Measurements from ENCODE around the gene SRSF1.
A peak's percentile ranks its signal among the peaks of the same experiment; 100 is the strongest.
"Not testable (repeated sequence)": the region's sequence is repeated elsewhere in the genome, so short reads cannot be mapped to it uniquely, and the experiment has no call there.

The SRSF1 gene

DNA sequence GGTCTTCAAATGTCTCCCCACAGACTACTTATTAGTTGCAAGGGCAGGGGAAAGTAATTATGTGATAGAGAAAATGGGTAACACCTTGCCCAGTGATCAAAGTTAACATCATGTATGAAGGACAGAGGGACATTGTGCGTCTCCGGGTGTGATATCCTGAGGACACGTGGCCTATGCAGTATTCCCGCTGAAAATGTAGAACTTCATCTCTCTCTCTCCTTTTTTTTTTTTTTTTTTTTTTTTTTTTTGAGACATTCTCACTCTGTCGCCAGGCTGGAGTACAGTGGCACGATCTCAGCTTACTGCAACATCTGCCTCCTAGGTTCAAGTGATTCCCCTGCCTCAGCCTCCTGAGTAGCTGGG is 43.9 kb downstream of the SRSF1 start:
- no peak for DNase-seq

DNA sequence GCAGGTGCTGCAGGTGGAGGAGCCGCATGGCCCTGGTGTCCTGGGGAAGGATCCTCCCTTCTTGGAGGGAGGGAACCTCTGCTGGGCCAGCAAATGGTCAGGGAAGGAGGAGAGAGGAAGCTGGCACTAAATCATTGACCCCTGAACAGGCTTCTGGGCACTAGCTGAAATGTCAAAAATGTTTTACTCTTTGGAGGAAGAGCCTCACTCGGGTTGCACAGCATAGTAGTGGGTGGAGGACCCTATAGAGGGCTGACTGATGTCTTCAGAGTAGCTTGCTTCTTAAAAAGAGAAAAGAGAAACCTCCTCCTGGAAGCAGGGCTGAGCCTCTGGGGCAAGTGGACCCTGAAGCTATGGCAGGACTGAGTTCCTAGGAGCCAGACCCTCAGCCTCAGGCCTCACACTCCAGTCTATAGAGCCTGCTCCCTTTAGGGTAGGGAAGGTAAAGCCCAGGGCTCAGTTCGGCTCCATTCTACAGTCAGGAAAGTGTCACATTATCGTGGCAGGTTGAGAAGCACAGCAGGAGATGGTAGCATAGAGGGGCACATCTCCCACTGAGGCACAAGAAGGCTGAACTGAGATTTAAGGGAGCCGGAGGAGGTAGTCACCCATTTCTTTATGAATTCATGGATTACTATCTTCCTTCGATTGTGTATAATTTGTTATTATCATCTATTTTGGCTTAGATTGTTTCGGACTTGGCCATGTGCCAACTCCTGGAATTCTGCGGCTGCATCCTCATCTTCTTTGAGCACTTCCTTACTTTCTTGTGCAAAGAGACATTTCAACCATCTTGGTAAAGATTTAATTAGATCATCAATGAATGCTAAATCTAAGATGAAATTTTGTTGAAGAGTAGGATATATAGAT is 44.5 kb downstream of the SRSF1 start:
- no peak for DNase-seq

DNA sequence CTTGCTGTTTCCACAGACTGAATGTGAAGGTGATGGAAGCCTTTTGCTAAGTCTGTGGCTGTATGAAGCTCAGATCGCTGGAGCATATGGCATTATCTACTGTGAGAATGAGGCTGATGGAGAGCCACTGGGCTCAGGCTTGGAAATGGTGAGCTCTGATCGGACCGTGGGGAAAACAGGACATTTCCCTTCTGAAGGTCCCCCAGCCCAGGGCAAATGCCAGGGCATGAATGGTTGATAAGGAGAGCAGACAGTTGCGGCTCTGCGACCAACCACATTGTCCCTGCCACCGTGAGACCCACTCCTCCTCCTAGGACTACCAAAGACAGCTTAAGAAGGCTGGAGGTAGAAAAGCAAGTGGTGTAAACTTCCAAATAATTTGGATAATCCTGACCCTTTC is 47.1 kb downstream of the SRSF1 start:
- DNase-seq = no peak

DNA sequence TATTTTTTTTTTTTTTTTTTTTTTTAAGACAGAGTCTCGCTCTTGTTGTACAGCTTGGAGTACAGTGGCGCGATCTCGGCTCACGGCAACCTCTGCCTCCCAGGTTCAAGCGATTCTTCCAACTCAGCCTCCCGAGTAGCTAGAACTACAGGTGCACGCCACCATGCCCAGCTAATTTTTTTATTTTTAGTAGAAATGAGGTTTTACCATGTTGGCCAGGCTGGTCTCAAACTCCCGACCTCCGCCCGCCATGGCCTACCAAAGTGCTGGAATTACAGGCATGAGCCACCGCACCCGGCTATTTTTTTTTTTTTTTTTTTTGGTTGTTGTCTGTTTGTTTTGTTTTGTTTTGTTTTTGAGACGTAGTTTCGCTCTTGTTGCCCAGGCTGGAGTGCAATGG is 48.7 kb downstream of the SRSF1 start:
- DNase-seq = not testable (repeated sequence)

DNA sequence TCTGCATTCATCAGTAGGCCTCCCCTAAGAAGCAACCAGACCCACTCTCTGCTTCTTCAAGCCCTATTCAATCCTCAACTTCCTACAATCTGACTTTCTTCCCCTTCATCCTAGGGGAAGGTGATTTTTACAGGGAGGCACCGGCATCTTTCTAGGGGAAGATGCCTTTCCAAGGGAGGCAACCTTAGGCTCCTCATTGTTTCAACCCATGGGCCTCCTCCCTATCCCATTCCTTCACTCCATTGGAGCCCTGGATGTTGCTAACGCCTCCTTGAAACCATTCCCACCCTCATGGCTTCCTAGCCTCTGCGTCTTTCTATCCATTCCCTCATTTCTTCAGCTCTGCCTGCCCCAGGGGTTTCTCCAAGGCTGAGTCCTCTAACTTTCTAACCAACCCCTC is 49.2 kb downstream of the SRSF1 start:
- no peak for DNase-seq

DNA sequence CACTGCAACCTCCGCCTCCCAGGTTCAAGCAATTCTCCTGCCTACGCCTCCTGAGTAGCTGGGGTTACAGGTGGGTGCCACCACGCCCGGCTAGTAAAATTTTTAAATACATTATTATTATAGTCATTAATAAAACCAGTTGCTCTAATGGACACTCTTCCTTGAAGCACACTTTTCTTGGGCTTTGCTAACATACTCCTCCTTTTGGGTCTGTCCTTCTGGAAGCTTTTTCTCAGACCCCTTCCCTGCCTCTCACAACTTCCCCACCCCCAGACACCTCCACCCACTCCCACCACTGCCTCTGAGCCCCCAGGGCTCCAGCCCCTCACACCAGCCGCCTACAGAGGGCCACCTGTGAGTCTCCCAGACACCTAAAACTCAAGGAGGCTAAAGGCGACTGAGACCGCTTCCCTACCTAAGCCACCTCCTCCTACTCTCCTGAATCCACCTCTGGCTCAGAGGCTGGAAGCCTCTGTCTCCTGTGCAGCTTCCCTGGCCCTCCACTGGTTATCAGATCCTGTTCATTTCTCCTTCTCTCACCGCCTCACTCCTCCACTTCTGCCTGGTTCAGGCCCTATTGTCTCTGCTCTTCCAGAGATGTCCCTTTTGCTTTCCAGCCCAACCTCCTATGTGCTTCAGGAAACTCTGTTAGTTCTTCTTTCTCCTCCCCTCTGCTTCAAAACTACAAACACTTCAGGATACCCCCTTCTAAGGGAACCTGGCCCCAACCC is 49.8 kb downstream of the SRSF1 start:
- no peak for DNase-seq

DNA sequence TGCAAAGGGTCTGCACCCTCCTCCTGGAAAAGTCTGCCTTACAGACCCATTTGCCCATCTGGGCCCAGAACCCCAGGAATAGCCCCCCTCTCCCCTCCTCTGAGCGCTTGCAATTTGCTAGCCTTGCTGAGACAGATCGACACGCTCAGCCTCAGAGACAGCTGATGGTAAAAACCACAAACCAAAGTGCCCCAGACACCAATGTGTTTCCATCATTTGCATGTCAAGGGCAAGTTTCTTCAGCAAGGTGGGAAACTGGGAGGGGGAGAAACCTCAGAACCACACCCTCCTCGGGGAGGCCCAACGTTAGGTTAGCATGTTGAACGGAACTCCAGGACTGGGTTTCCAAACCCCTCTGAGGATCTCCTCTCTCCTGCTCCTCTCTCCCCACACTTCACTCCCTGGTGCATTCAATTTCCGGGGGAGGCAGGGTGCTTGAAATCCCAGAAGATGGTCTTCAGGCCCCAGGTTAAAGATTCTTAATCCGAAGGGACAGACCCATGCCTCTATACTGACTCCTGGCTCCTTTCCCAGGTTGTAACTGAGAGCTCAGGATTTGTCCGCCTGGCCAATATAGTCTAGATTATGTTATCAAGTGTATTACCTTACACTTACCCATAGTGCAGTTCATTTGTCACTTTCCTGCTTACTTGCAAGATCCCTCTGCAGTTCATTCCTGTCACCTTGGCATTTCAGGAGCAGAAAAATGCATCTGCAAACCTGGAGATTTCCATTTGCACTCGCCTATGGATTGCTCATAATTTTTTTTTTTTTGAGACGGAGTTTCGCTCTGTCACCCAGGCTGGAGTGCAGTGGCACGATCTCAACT is 50.5 kb downstream of the SRSF1 start:
- DNase-seq = peak; percentile 42

DNA sequence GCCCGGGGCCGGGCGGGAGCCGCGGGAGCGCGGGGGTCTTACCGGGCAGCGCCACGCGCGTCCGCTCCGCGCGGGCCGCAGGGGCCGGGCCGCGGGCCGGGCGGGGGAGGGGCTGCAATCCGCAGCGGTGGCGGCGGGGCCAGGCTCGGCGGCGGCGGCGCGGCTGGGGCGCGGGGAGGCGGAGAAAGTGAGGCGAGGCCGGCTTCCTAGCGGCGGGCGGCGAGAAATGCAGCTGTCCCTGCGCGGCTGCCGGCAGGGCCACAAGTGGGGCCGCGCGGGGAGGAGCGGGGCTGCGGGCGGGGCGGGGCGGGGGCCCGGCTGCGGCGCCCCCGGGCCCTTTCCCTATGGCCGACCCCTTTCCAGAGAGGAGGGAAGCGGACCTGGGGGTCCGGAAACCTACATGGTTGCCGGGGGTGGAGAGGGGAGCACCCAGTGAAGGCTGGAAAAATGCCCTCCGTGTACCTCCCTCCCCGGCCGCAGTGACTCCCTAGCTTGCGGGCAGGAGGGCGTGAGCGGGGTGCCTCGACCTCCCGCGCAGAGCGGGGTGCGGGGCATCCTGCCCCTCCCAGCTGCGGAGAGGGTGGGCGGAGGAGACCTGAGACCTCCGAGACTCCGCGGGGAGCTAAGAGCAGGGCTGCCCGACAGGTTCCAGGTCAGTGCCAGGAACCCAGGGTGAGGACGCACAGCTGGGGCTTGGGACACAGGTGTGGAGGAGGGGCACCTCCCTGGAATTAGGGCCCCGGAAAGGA is 51.7 kb downstream of the SRSF1 start, which contains the start of gene CUEDC1:
Gene CUEDC1, minus strand, starts transcription at position 230 of the 749 bp plus-strand sequence. CDS start 69,848 bp downstream, outside the sequence.
- DNase-seq = peak; percentile 76

DNA sequence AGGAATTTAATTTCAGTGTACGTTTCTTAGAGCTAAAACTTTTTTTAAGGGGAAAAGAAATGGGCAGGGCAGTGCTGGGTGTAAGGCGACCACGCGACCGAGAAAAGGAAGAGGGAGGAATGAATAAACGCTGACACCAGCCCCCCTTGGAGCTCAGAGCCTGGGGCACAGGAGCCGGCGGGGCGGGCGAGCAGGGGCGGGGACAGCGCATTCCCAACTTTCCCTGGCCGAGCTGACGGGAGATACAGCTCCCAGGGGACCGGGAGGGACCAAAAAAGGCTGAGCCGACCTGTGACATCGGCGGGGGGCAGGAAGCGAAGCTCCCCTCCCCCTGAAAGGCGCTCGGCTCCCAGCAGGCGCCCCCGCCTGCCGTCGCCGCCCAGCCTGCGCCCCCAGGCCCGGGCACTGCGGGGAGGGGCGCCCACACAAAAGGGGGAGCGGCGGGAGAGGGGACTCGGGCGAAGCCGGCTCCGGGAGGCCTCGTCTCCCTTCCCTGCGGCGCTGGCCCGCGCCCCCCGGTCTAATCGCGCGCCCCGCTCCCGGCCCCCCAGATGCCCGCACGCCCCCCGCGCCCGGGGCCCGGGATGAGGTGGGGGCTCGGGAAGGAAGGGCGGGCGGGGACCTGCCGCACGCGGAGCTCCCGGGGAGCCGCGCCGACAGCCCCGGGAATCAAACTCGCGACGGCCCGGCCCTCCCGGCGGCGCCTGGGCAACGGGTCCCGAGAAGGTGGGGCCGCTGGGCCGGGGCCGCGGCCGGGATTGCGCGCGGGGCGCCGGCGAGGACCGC is 52.5 kb downstream of the SRSF1 start:
- DNase-seq = no peak

DNA sequence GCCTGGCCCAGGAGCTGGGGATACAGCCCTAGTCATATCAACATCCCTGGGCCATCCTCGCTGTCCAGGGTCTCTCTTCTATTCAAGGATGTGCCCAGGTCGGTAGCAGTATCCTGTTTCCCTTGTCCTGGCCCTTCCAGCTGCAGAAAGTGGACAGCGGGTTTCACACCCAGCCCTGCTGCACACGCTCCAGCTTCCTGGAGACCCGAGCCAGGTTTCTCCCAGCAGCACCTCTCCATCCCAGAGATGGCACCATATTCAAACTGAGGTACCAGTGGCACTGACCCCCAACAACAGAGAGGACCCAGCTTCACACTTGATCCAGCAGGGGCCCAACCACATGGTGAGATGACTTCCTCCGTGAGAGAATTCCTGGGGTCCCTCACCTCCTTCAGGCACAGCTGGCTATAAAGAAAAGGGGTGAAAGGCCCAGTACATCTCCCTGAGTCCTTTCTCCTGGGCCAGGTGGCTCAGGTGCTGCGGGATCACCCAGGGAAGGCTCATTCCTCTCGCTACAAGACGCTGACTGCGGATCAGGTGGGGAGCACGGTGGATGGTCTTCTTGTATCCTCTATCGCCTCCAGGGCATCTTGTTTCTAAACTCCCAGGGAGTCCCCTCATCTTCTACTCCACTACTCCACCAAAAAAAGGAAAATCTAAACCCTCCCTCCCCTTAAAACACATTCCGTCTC is 53.2 kb downstream of the SRSF1 start:
- no peak for DNase-seq
